Activated gamma-delta T cell treated with Interleukin-2 at 50 U/mL for 16 hours (primary cell): ENCODE data around the gene ZNF408.
"Not testable (repeated sequence)": the region's sequence is repeated elsewhere in the genome, so short reads cannot be mapped to it uniquely, and the experiment has no call there.

Source experiments
- DNase-seq: peaks from one replicate; pipeline ENCODE4 v3.0.0-alpha.2; 2020

ZNF408 gene

GRCh38 chr11:46700241-46701077 lies at the start of gene ZNF408, which contains the start of gene ARHGAP1:
TSS of gene ZNF408 (plus strand) at chr11:46701031. CDS start at chr11:46701048, 17 bp downstream.
TSS of gene ARHGAP1 (minus strand) at chr11:46700619. CDS start at chr11:46696107, 4,512 bp downstream.
- peak; percentile 100 for DNase-seq

GRCh38 chr11:46655631-46656030 lies 45.2 kb upstream of the ZNF408 start:
- DNase-seq, result no peak

- DNase-seq, result no peak
Observed at GRCh38 chr11:46657186-46657585, 43.6 kb upstream of the ZNF408 start.

DNA sequence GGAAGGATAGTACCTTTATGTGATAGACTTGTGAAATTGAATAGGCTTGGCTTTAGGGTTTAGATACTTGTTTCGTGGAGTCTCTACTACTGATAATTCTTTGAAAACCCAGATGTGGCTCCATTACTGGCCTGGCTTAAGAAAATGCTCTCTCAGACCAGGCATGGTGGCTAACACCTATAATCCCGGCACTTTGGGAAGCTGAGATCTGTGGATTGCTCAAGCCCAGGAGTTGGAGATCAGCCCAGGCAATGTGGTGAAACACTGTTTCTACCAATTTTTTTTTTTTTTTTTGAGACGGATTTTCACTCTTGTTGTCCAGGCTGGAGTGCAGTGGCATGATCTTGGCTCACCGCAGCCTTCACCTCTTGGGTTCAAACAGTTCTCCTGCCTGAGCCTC lies 42.6 kb upstream of the ZNF408 start:
- DNase-seq, result no peak

- DNase-seq, result no peak
Observed at GRCh38 chr11:46659908-46660307, 40.9 kb upstream of the ZNF408 start.

GRCh38 chr11:46661836-46662235 lies 39.0 kb upstream of the ZNF408 start:
- DNase-seq, result no peak

GRCh38 chr11:46662366-46662765 lies 38.5 kb upstream of the ZNF408 start:
- DNase-seq, result no peak

DNA sequence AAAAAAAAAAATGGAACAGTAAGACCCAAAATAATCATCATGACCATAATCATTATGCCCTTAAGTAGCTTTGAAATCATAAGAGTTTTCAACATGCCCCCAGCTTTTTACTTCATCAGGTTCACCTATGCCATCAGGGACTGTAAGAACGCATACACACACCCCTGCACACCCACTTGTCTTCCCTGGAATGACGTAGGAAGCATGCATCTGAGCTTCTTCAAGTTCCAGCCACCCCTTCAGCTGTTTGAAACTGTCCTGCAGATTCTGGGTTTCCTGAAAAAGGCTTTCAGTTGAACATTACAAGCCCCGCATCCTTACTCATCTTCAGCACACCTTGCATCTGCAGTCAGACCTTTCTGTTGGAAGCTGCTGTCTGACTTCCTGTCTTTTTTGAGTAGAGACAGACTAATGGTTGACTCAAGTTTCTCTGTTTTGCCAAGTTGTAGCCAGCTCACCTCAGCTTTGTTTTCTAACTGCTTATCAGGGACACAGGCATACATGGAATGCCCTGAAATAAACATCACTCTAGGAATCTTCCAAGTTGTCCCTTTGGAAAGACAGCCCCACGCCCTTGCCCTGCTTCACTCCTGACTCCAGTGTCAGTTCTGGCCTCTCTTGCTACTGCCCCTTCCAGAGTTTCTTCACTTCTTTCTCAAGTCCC lies 37.4 kb upstream of the ZNF408 start:
- DNase-seq, result no peak

DNA sequence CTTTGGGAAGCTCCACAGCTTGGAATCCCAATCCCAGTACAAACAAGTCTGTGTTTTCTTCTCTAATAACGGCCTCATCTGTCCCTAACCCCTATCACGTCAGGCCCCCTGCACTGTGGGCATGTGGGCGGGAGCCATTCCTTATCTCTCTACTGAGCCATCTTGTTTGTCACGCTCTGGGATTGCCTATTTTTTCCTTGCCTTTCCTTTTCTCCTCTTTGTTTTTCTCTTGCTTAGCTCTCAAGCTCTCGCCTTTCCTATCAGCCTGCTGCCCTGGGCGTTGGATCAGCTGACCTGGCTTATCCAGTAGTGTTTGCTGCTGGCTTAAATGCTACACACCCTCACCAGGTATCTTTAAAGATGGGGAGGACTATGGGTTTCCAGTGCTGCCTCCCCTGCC lies 36.2 kb upstream of the ZNF408 start:
- no peak for DNase-seq

DNA sequence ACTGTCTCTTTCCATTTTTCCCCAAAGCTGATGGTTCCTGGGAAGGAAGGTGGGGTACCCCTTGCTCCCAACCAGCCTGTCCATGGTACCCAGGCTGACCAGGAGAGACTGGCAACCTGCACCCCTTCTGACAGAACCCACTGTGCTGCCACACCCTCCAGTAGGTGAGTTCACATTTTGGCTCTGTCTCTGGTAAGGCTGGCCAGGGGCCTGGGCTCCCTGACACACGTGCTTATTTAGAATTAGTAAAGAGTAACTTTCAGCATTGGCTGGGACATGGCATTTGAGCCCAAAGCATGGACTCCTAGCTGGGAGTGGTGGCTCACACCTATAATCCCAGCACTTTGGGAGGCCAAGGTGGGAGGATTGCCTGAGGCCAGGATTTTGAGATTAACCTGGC lies 35.5 kb upstream of the ZNF408 start:
- no peak for DNase-seq

DNA sequence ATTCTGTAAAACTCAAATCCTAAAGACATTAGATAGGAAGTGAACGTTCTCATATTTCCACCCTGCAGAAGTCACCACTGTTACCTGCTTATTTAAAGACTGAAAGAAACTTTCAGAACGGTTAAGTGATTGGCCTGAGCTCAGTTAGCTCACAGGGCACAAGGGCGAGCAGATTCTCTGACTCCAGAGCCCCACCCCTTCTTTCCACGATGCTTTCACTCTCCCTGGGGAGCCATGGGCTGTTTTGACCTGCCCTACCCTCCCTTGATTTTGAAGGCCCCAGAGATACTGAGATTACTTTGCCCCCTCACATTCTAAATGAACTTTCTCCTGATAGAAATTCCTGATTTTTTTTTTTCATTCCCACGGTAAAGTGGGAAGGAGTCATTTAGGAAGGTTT lies 34.3 kb upstream of the ZNF408 start:
- no peak for DNase-seq

- no peak for DNase-seq
Observed at GRCh38 chr11:46667043-46667481, 33.8 kb upstream of the ZNF408 start.

GRCh38 chr11:46668480-46669085 lies 32.2 kb upstream of the ZNF408 start:
- DNase-seq, result no peak

- DNase-seq, result no peak
Observed at GRCh38 chr11:46669711-46670139, 31.1 kb upstream of the ZNF408 start.

DNA sequence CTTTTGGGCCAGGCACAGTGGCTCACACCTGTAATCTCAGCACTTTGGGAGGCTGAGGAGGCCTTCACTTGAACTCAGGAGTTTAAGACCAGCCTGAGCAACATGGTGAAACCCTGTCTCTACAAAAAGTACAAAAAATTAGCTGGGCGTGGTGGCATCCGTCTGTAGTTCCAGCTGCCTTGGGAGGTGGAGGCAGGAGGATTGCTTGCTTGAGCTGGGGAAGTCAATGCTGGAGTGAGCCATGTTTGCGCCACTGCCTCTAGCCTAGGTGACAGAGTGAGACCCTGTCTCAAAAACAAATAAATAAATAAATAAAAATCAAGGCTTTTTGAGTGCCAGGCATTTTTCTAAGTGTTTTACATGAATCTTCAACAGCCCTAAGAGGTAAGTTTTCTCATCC lies 30.3 kb upstream of the ZNF408 start:
- not testable (repeated sequence) for DNase-seq

- no peak for DNase-seq
Observed at GRCh38 chr11:46671958-46672315, 28.9 kb upstream of the ZNF408 start.

DNA sequence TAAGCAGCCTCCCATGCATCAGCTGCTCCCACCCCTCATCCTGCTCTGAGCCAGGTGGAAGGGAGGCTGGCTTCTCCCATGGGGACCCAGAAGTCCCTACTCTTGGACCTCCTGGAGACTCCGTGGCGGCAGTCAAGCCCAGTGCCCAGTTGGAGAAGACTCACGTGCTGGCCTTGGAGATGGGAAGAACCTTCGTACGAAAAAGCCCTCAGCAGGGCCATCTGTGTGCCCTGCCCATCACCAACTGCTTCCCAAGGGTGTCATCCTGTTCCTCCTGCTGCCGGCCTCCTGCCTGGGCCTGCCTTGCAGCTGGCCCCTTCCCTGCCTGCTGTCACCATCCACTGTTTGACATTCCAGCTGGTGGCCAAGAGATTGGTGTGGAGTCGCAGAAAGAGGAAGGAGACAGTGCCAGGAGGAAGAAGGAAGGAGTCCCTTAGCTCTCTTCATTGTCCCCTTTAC lies 28.4 kb upstream of the ZNF408 start:
- no peak for DNase-seq

- DNase-seq, result no peak
Observed at GRCh38 chr11:46673713-46674462, 26.9 kb upstream of the ZNF408 start.

- no peak for DNase-seq
Observed at GRCh38 chr11:46674463-46675287, 26.2 kb upstream of the ZNF408 start.

- DNase-seq, result no peak
Observed at GRCh38 chr11:46675288-46675851, 25.5 kb upstream of the ZNF408 start.

- no peak for DNase-seq
Observed at GRCh38 chr11:46675949-46676348, 24.9 kb upstream of the ZNF408 start.
